GM12865 (cell line): ENCODE measurements around the gene PRKCQ.
A peak's percentile ranks its signal among the peaks of the same experiment; 100 is the strongest.

Experiments
- DNase-seq: peaks from one replicate; pipeline ENCODE4 v3.0.0; 2010; ENCODE audit warnings: low read depth
- H3K4me3 ChIP-seq: 2 replicates; pipeline ENCODE4 v1.5.1; 2011; ENCODE audit warnings: mild to moderate bottlenecking, low read depth, low read length, control low read depth
- CTCF ChIP-seq: IDR thresholded peaks from 2 replicates; pipeline ENCODE4 v1.5.1; 2011; ENCODE audit warnings: low read length, control low read depth, low read depth, inconsistent platforms; ENCODE audit not compliant: insufficient read depth; ENCODE audit errors: missing control alignments

The PRKCQ gene

DNA sequence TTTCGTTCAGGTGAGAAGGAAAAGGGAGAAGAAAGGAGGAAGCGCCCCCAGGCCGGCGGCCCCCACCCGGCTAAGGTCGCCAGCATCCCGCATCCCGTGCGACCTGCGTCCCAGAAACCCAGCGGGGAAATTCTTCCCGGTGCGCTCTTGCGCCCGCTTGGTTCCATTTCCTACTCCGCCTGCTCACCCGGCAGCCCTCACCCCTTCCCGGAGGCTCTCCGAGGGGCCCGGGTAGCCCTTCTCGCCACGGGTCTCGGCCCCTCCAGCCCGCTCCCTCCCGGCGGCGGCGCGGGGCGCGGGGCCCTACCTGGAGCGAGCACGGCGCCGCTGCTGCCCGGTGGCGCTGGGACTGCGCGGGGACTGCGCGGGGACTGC, at the start of gene PRKCQ:
Gene PRKCQ (minus strand): TSS at position 373 of the 375 bp plus-strand sequence. CDS start 65,141 bp downstream, outside the sequence.
- no peak for TF ChIP-seq CTCF

DNA sequence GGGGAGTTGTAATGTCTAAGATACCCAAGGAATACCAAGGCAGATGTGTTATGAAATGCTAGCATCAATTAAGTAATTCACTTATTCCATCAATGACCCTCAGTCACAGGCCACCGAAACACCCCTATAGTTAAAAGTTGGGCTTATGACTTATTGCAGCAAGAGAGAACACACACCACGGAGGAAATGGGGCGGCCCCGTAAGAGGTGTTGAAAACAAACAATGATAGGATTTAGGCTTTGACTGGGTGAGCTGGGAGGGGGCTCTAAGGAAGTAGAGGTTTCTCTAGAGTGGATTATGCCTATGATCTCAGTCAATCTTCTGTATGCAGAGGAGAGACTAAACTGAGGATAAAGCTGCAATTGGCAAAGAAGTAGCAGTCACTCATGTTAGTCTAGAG, 45.4 kb upstream of the PRKCQ start:
- no peak for TF ChIP-seq CTCF
- no peak for DNase-seq
- H3K4me3 ChIP-seq, result no peak overlapping the region

More for the DNA sequence above, at the start of gene PRKCQ:
- no peak for DNase-seq
- H3K4me3 ChIP-seq, result peak within 1 kb of the TSS; percentile 53

- no peak overlapping the region for H3K4me3 ChIP-seq
- TF ChIP-seq CTCF, result no peak
- no peak for DNase-seq
Observed at GRCh38 chr10:6624392-6624791, 44.3 kb upstream of the PRKCQ start.

GRCh38 chr10:6622921-6623320, 42.8 kb upstream of the PRKCQ start:
- no peak overlapping the region for H3K4me3 ChIP-seq
- DNase-seq, result no peak
- no peak for TF ChIP-seq CTCF

DNA sequence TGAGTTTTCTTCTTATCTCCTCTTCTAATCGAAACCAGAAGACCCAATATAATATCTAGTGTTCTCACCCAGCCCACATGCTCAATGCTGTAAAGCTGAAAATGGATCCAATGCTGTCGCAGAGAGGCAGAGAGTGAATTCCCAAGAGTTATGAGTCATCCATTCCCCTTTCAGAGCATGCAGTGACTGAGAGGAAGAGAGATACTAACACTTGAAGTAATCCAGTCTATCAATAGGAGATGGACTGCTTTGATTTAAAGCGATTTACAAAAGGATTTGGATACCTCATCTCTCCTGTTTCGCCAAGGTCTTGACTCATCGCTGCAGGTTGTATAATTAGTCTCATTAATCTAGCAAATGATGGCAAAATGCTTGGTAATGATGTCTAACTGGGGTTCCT, 41.5 kb upstream of the PRKCQ start:
- H3K4me3 ChIP-seq, result no peak overlapping the region
- TF ChIP-seq CTCF, result no peak
- DNase-seq, result no peak

DNA sequence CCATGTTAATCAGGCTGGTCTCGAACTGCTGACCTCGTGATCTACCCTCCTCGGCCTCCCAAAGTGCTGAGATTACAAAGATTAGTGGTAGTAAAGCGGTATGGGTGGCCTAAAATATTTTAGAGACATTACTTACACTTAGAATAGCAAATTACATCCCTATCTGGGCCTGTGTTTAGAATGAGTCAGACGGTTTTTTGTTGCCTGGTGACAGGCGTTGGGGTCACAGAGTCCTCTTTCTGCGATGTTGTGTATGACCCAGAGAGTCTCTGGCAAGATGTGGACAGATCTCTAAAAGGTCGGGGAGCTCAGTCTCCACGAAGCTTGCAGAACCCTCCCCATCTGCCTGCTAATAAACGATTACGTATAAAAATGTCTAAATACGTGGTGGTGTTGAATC, 39.6 kb upstream of the PRKCQ start:
- no peak overlapping the region for H3K4me3 ChIP-seq
- TF ChIP-seq CTCF, result no peak
- DNase-seq, result no peak

DNA sequence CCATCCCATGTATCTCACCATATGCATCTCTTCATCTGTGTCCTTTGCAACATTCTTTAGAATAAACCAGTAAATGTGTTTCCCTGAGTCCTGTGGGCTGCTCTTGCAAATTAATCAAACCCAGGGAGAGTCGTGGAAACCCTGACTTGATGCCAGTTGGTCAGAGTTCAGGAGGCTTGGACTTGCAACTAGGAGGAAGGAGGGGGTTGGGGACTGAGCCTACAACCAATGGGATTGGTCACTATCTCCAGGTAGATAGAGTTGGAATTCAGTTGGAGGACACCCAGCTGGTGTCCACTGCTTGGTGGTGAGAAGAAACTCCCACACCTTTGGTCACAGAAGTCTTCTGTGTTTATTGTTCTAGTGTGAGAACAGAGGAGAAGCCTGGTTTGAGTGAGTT, 38.3 kb upstream of the PRKCQ start:
- no peak for TF ChIP-seq CTCF
- no peak for DNase-seq
- no peak overlapping the region for H3K4me3 ChIP-seq
